ENCODE data around the gene SLC2A6.

Gene SLC2A6

DNA sequence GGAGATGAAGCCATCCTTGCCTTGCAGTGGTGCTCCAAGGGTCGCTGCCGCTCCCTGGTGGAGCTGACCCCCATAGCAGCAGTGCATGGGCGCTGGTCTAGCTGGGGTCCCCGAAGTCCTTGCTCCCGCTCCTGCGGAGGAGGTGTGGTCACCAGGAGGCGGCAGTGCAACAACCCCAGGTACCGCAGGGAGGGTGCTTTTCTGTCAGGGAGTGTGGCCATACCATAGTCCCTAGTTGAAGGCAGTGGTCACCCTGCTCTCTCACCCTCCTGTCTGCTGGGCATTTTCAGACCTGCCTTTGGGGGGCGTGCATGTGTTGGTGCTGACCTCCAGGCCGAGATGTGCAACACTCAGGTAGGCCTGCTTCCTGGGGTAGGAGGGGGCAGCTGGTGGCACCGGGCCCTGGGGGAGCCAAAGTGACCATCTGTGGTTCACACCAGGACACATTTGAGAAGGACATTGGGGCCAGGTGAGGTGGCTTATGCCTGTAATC is 45.5 kb downstream of the SLC2A6 start:
- no peak for DNase-seq

DNA sequence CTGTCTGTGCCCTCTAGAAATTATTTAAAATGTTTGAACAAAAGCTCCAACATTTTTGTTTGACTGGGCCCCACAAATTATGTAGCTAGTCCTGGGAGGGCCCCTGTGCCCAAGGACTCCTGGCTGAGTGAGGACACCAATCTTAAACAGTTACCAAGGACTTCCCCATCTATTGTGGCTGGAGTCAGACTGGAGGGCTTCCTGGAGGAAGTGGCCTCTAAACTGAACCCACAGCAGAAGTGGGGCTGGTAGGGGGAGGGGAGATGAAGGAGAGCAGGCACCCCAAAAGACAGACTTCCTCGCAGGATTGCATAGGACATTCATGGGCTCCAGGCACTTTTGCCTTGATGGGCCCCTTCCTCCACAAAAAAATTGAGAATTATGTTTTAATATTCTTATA is 48.7 kb downstream of the SLC2A6 start:
- DNase-seq, result no peak

DNA sequence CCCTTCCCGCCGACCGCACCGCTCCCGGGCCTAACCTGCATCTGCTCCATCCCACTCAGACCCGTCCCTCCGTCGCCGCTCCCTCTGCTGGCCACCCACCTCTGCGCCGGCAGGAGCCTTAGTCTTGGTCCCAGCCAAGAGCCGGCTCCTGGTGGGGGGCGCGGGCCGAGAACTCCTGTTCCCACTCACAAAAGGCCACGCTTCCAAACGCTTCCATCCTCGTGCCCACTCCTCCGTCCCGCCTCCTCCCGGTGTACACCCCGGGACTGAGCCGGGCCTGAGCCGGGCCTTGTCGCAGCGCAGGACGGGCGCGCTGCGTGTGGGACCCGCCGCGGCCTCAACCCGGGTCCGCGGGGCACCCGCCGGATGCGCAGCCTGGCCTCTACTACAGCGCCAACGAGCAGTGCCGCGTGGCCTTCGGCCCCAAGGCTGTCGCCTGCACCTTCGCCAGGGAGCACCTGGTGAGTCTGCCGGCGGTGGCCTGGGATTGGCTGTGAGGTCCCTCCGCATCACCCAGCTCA is 49.2 kb downstream of the SLC2A6 start:
- DNase-seq, result peak; percentile 35

DNA sequence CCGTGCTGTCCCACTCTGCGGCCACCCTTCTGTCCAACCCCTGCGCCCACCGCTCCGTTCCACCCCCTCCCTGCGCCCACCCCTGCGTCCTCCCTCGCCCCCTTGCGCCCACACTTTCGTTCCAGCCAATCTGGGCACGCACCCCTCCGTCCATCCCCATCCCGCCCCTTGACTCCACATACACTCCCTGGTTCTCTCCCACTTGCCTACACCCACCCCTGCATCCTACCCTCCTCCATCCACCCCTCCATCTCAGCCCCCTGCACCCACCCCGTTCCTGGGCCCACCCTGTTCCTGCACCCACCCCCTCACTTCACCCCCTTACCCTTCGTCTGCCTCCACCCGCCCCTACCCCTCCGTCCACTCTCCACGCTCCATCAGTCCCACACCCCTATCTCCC is 49.7 kb downstream of the SLC2A6 start:
- DNase-seq, result no peak

DNA sequence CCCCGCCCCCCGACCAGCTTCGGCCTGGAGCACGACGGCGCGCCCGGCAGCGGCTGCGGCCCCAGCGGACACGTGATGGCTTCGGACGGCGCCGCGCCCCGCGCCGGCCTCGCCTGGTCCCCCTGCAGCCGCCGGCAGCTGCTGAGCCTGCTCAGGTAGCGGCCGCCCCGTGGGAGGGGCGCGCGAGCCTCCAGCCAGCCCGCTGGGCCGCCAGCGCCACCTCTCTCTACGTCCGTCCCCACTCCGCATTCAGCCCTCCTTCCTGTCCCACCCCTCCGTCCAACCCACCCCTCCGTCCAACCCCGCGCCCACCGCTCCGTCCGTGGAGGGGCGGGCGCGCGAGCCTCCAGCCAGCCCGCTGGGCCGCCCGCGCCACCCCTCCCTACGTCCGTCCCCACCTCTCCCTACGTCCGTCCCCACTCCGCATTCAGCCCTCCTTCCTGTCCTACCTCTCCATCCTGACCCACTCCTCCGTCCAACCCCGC is 50.2 kb downstream of the SLC2A6 start:
- no peak for DNase-seq

DNA sequence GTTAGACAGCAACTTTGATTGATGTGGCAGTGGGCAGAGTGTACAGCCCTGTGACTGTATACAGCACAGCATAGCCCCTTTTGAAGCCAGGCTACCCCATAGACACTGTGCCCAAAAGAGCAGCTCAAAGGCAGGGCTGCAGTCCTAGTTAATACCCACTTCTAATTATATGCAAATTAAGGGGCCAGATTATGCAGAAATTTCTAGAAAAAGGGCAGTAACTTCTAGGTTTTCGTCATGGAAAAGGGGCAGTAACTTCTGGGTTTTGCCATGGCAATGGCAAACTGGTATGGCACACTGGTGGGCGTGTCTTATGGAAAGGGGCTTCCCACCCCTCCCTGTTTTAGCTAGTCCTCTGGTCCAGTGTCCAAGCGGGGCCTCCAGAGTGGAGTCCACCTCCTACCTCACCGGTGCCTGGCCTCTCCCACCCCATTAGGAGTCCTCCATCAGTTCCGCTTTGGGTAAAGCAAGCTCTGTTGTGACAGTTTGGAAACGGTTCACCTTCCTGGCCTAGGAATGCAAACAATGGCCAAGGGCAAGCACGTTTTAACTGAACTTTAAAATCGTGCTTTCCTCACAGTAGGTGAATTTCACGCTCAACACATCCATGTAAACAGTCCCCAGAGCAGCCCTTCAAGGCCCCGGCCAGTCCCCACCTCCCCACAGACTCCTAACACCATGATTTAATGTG is 51.1 kb downstream of the SLC2A6 start:
- no peak for DNase-seq

DNA sequence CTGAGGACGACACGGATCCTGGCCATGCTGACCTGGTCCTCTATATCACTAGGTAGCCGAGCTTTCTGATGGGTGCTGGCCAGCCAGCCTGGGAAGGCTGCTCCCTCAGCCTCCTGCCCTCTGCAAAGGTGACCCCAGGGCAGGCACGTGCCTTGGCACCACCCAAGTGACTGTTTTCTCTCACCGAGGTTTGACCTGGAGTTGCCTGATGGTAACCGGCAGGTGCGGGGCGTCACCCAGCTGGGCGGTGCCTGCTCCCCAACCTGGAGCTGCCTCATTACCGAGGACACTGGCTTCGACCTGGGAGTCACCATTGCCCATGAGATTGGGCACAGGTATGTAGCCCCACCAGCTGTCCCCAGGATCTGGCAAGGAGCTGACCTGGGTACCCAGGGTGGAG is 52.9 kb downstream of the SLC2A6 start:
- no peak for DNase-seq

- no peak for DNase-seq
These were observed 53.8 kb downstream of the SLC2A6 start for GRCh38 chr9:133425049-133425632.

- no peak for DNase-seq
These were observed 54.7 kb downstream of the SLC2A6 start for GRCh38 chr9:133424187-133424586.

GRCh38 chr9:133423216-133423615 is 55.7 kb downstream of the SLC2A6 start:
- DNase-seq, result no peak

- no peak for DNase-seq
These were observed 57.0 kb downstream of the SLC2A6 start, which contains the start of gene ADAMTS13 for GRCh38 chr9:133421615-133422542. ADAMTS13 (plus strand) TSS chr9:133422367; CDS start chr9:133422444, 77 bp downstream.

Data from activated T-cell treated with anti-CD3 and anti-CD28 coated beads, Interleukin-2, amount 50 U/mL, for 1 hour (primary cell).